GM12892 (cell line): Measurements from ENCODE around the gene PLA2G4E.

Experiments used
- POLR2A ChIP-seq: IDR thresholded peaks from 2 replicates; pipeline ENCODE4 v1.6.1; 2011; ENCODE audit warnings: low read depth, low read length, control low read depth
- POLR2AphosphoS5 ChIP-seq: IDR thresholded peaks from 2 replicates; pipeline ENCODE4 v1.6.1; 2011; ENCODE audit warnings: low read depth, low read length, control low read depth

- no peak for TF ChIP-seq POLR2A
- TF ChIP-seq POLR2AphosphoS5: no peak
These were observed 28.0 kb upstream of the PLA2G4E start for GRCh38 chr15:42048821-42049200.
